Glutamatergic neuron (in vitro differentiated cells): Measurements from ENCODE around the gene MFAP3L. TPM values are rescaled to one million over a fixed set of nuclear protein-coding genes. Genes with fewer than 3 reads are reported as not detected.

ENCODE experiments used
- DNase-seq: peaks from one replicate; pipeline ENCODE4 v3.0.0; 2022
- H3K27ac Mint-ChIP-seq: one replicate; pipeline ENCODE4 v1.8.0; 2020; ENCODE audit warnings: mild to moderate bottlenecking, mixed read lengths, inconsistent platforms; ENCODE audit not compliant: unreplicated experiment
- H3K27me3 Mint-ChIP-seq: one replicate; pipeline ENCODE4 v1.8.0; 2020; ENCODE audit warnings: mild to moderate bottlenecking, moderate library complexity, mixed read lengths, inconsistent platforms; ENCODE audit not compliant: unreplicated experiment
- H3K36me3 Mint-ChIP-seq: one replicate; pipeline ENCODE4 v1.8.0; 2020; ENCODE audit warnings: mild to moderate bottlenecking, mixed read lengths, inconsistent platforms; ENCODE audit not compliant: unreplicated experiment
- H3K4me1 Mint-ChIP-seq: one replicate; pipeline ENCODE4 v1.8.0; 2020; ENCODE audit warnings: mild to moderate bottlenecking, low read depth, mixed read lengths, inconsistent platforms; ENCODE audit not compliant: unreplicated experiment
- H3K4me3 Mint-ChIP-seq: one replicate; pipeline ENCODE4 v1.8.0; 2020; ENCODE audit warnings: mild to moderate bottlenecking, mixed read lengths, inconsistent platforms; ENCODE audit not compliant: unreplicated experiment
- H3K9me3 Mint-ChIP-seq: one replicate; pipeline ENCODE4 v1.8.0; 2020; ENCODE audit warnings: mild to moderate bottlenecking, moderate library complexity, mixed read lengths, inconsistent platforms; ENCODE audit not compliant: unreplicated experiment
- CTCF ChIP-seq: fragments of 200-600 bp; sonication (generic); IDR thresholded peaks from one replicate; pipeline ENCODE4 v1.5.0; 2021; ENCODE audit not compliant: partially characterized antibody, unreplicated experiment
- total RNA-seq: library from RNA; stranded (reverse); fragmentation: NEBNext Ultra II Directional; extraction: Animal tissue kit (Norgen Biotek cat#: 25700); gene quantifications from one replicate; pipeline ENCODE4 v1.2.1, GENCODE V29; 2021; ENCODE audit not compliant: unreplicated experiment

MFAP3L gene
- total RNA-seq, 1 donor from 2014 or later, result 8.4 TPM

DNA sequence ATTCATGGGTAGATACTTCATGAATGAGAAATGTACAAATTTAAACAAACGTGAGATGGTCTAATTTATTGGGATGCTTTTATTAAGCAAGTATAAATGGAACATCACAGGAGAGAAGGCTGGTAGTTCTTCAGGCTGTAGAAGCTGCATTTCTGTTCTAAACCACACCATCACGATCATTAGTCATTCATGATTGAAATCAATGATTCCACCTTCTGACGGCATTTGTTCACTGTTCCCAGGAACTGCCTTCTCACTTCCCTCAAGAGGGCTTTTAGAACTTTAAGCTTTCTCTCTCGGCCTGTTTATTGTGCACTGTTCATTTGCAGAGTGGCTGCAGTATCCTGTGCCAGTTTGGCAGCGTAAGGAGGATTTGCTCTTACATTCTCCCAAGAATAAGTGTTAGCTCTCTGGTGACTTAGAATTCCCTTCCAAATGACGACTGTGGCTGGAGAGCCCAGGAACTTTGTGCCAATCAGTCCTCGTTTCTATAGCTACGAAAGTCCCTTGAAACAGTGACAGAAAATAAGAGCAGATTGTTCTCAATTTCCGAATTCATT is 54.7 kb downstream of the MFAP3L start:
- no peak for DNase-seq
- TF ChIP-seq CTCF, result no peak
- Mint-ChIP-seq H3K27ac (no peak overlapping the region), H3K4me1 (peaks cover 9% of the 10 kb centered on the region), H3K9me3 (no peaks in the 10 kb centered on the region), H3K4me3 (no peak overlapping the region), H3K27me3 (peaks cover 5% of the 10 kb centered on the region), H3K36me3 (no peaks in the 10 kb centered on the region)

GRCh38 chr4:169968999-169969398 is 57.2 kb downstream of the MFAP3L start:
- Mint-ChIP-seq H3K27ac (no peak overlapping the region), H3K27me3 (peaks cover 5% of the 10 kb centered on the region), H3K4me3 (no peak overlapping the region), H3K9me3 (no peaks in the 10 kb centered on the region), H3K4me1 (no peaks in the 10 kb centered on the region), H3K36me3 (no peaks in the 10 kb centered on the region)
- DNase-seq, result no peak
- no peak for TF ChIP-seq CTCF

DNA sequence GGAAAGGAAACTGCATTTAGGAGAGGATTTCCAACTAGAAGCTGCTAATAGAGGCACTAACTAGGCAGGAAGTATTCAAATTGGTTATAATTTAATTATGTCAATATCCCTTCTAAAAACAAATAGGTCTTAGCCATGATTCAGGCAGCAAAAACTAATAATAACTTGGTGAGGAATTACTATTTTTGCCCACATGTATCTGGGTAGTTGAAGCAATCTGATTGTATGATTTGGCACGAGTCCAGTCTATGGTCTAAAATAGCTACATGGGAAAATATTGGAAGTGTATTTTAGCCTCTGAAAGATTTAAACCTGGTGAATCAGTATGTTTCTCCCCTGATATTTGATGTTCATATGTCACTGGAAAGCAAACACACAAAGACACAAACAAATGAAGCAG is 62.2 kb downstream of the MFAP3L start:
- H3K9me3 Mint-ChIP-seq, result no peaks in the 10 kb centered on the region
- no peaks in the 10 kb centered on the region for H3K36me3 Mint-ChIP-seq
- TF ChIP-seq CTCF, result no peak
- no peak overlapping the region for H3K4me3 Mint-ChIP-seq
- H3K27ac Mint-ChIP-seq, result no peak overlapping the region
- peaks cover 2% of the 10 kb centered on the region for H3K27me3 Mint-ChIP-seq
- no peak for DNase-seq
- H3K4me1 Mint-ChIP-seq, result no peaks in the 10 kb centered on the region

- H3K27ac Mint-ChIP-seq, result no peak overlapping the region
- no peaks in the 10 kb centered on the region for H3K9me3 Mint-ChIP-seq
- H3K27me3 Mint-ChIP-seq, result no peaks in the 10 kb centered on the region
- H3K4me1 Mint-ChIP-seq, result no peaks in the 10 kb centered on the region
- no peak for TF ChIP-seq CTCF
- no peak overlapping the region for H3K4me3 Mint-ChIP-seq
- H3K36me3 Mint-ChIP-seq, result no peaks in the 10 kb centered on the region
- DNase-seq, result no peak
Measured at GRCh38 chr4:169959254-169959653, 66.9 kb downstream of the MFAP3L start.

- TF ChIP-seq CTCF, result no peak
- Mint-ChIP-seq H3K9me3 (no peaks in the 10 kb centered on the region), H3K27me3 (no peaks in the 10 kb centered on the region)
Measured at GRCh38 chr4:169958629-169959028, 67.6 kb downstream of the MFAP3L start.

More at GRCh38 chr4:169958629-169959028, 67.6 kb downstream of the MFAP3L start:
- no peak for DNase-seq
- Mint-ChIP-seq H3K4me3 (no peak overlapping the region), H3K27ac (no peak overlapping the region), H3K4me1 (no peaks in the 10 kb centered on the region), H3K36me3 (no peaks in the 10 kb centered on the region)
